ENCODE measurements around the gene AFF4.
"Not testable (repeated sequence)": the region's sequence is repeated elsewhere in the genome, so short reads cannot be mapped to it uniquely, and the experiment has no call there.

AFF4 gene

DNA sequence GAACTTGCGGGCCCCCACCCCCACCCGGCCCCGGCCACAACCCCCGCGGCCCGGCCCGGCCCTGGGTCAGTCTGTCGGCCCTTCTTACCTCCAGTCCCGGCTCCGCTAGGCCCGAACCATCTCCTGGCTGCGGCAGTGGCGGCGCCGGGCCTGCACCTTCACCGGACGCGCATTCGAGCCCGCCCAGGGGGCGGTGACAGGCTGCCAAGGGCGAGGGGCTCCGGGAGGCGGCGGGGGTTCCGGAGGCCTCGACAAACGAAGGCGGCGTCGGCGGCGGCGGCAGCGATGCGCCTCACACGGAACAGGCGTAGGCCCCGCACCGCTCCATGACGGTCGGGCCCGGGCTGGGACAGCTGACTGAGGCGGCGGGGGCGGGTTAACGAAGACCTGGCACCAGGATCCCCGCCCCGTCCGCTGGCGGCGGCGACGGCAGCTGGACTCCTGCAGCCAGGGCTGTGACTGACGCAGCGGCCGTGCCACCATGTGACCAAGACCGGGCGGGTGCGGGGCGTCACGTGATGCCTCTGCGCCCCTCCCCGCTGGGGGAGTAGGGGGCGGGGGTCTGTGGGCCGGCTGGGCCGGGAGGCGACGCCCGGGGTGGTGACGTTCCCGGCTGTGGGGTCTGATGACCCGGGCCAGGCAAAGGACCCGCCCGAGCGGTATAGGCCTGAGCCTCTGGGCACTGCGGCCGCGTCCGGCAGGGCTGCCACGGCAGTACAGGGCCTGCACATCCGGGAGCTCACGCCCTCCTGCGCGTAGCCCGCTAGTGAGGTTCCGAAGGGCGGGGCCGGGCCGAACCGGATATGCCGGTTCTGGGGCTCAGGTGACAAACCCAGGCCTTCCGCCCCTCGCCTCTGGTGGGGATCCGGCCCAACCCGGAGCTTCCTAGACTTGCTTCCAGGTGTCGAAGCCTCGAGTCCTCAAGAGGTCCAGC is at the start of gene AFF4:
AFF4 (minus strand) TSS at position 464 of the 934 bp plus-strand sequence. CDS start 26,445 bp downstream, outside the sequence.
- DNase-seq (ENCODE audit: low spot score) = peak; percentile 97

DNA sequence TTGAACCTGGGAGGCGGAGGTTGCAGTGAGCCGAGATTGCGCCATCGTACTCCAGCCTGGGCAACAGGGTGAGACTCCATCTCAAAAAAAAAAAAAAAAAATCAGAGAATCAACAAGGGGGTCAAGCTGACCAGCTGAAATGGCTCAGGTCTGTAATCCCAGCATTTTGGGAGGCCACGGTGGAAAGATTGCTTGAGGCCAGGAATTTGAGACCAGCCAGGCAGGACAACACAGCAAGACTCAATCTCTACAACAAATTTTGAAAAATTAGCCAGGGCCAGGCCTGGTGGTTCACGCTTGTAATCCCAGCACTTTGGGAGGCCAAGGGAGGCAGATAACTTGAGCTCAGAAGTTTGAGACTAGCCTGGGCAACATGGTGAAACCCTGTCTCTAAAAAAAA is 45.0 kb upstream of the AFF4 start:
- DNase-seq (ENCODE audit: low spot score) = not testable (repeated sequence)

DNA sequence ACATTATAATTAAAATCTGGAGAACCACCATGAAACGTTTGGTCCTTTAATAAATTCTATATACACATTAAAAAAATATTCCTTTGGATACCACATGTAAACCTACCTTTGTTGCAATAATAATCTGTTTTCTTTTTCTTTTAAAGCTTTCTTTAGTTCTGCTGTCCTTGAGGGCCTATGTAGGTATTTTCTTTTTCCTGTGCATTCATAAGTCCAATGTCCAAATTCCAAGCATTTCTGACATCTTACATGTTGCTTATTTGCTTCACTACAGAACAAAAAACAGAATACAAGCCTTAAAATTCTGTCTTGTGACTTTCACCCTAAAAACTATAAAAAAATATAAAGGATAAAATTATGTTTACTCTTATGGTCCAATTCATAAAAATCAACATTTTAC is 43.2 kb upstream of the AFF4 start:
- DNase-seq (ENCODE audit: low spot score) = no peak

DNA sequence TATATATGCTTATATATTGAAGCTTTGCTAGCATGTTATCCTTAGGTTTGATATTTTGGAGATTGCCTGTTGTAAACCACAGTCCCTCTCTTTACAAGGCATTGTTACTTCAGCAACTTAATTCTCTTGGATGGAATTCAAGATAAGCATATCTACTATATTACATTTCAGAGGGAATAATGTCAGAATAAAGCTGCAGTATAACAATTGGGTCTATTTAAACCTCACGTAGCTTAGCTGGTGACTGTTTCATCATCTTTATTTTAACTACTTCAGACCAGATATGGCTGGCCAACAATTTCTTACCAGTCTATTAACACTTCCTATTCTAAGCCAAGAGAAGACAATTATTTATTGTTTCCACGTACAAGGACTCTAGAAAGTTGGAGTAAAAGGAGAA is 35.8 kb upstream of the AFF4 start:
- no peak for DNase-seq (ENCODE audit: low spot score)

DNA sequence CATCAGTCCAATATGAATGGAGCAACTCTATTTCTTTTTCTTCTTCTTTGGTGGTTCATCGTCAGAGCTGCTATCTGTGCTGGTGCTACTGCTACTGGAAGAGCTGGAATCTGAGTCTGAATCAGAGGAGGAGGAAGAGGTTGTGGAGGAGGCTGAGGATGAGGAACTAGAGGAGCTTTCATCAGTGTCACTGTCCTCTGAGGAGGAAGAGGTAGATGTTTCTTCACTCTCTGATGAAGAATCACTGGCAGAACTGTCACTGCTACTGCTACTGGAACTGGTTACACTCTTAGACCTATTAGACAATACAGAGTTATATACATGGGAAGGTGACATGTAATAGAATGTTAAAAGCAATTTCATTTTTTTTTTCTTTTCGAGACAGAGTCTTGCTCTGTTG is 35.1 kb upstream of the AFF4 start:
- no peak for DNase-seq (ENCODE audit: low spot score)

DNA sequence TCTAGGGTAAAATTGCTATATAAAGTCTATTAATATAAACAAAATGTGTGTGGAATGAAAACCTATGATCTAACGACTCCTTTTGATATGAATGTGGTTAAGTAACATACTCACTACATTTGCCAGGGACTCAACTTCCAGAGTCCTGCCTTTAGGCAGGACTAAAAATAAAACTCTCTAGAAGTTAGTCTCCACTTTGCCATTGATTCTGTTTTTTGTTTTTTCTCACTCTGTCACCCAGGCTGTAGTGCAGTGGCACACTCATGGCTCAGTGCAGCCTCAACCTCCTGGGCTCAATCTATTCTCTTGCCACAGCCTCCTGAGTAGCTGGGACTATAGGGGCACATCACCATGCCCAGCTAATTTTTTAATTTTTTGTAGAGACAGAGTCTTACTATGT is 32.9 kb upstream of the AFF4 start:
- no peak for DNase-seq (ENCODE audit: low spot score)

GRCh38 chr5:132987531-132988408 is 24.3 kb upstream of the AFF4 start:
- no peak for DNase-seq (ENCODE audit: low spot score)

DNA sequence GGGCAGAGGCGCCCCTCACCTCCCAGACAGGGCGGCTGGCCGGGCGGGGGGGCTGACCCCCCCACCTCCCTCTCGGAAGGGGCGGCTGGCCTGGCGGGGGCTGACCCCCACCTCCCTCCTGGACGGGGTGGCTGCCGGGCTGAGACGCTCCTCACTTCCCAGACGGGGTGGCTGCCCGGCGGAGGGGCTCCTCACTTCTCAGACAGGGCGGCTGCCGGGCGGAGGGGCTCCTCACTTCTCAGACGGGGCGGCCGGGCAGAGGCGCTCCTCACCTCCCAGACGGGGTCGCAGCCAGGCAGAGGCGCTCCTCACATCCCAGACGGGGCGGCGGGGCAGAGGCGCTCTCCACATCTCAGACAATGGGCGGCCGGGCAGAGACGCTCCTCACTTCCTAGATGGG is 19.5 kb upstream of the AFF4 start:
- not testable (repeated sequence) for DNase-seq (ENCODE audit: low spot score)

GRCh38 chr5:132981288-132981687 is 17.9 kb upstream of the AFF4 start:
- no peak for DNase-seq (ENCODE audit: low spot score)

DNA sequence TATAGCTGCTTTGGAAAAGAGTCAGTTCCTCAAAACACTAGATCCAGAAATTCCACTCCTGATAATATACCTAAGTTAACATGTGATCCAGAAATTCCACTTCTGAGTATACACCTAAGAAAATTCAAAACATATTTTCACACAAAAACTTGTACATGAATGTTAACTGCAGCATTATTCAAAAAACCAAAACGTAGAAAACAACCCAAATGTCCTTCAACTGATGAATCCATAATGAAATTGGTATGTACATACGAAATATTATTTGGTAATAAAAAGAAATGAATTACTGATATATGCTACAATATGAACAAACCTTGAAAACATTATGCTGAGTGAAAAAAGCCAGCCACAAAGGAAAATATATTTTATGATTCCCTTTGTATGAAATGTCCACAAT is 16.5 kb upstream of the AFF4 start:
- no peak for DNase-seq (ENCODE audit: low spot score)

GRCh38 chr5:132979367-132979940 is 16.0 kb upstream of the AFF4 start:
- DNase-seq (ENCODE audit: low spot score) = peak; percentile 33

DNA sequence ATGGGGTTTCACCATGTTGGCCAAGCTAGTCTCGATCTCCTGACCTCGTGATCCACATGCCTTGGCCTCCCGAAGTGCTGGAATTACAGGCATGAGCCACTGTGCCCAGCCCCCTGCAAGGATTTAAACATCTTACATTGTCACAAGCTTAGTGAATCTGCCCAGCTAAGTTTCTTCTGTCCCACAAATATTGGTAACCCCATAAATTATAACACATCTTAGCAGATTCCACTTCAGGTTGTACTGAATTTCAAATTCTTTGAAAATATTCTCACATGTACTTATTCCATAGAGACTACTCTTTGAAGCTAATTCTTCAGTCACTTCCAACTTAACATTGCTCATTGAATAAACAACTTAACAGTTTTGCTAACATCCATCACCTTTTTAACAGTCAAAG is 13.4 kb upstream of the AFF4 start:
- no peak for DNase-seq (ENCODE audit: low spot score)

DNA sequence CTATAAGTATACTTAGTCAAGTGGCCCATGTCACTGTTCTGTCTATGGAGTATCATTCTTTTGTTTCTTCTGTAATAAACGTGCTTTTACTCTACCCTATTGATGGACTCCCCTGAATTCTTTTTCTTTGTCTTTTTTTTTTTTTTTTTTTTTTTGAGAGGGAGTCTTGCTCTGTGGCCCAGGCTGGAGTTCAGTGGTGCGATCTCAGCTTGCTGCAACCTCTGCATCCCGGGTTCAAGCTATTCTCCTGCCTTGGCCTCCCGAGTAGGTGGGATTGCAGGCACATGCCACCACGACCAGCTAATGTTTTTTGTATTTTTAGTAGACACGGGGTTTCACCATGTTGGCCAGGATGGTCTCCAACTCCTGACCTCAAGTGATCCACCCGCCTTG is 9.0 kb upstream of the AFF4 start:
- DNase-seq (ENCODE audit: low spot score) = not testable (repeated sequence)

- no peak for DNase-seq (ENCODE audit: low spot score)
These were observed 8.3 kb upstream of the AFF4 start for GRCh38 chr5:132971483-132972435.

GRCh38 chr5:132965120-132965519 is 1.7 kb upstream of the AFF4 start:
- DNase-seq (ENCODE audit: low spot score) = no peak

- peak; percentile 64 for DNase-seq (ENCODE audit: low spot score)
These were observed 909 bp downstream of the AFF4 start for GRCh38 chr5:132962429-132963021.

DNA sequence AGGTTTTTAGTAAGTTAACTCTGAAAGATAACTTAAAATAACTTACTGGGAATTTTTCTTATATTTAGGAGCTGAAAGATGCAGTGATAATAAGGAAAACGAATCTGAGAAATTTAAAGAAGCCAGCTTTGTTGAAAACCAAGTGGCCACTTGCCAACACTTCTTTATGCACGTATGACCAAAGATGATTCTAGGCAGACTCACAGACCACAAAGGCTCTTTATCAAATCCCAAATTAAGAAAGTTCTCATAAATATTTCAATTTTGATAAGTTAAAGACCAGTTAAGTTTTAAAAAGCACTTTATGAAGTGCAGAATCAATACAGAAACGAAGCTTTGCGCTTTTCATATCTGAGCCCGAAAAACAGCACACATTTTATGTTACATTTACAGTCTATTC is 1.5 kb downstream of the AFF4 start:
- DNase-seq (ENCODE audit: low spot score) = no peak

GRCh38 chr5:132961123-132961815 is 2.2 kb downstream of the AFF4 start:
- not testable (repeated sequence) for DNase-seq (ENCODE audit: low spot score)

DNA sequence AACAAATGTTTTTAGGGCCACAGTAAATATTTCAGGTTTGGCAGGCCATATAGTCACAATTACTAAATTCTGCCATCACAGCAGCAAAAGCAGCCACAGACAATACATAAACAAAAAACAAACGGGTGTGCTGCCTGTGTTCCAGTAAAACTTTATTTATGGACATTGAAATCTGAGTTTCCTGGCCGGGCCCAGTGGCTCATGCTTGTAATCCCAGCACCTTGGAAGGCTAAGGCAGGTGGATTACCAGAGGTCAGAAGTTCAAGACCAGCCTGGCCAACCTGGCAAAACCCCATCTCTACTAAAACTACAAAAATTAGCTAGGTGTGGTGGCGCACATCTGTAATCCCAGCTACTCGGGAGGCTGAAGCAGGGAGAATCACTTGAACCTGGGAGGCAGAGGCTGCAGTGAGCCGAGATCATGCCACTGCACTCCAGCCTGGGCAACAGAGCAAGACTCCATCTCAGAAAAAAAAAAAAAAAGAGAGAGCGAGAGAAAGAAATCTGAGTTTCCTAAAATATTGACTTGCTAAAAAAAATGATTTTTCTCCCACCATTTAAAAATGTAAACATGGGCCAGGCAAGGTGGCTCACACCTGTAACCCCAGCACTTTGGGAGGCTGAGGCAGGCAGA is 7.2 kb downstream of the AFF4 start:
- not testable (repeated sequence) for DNase-seq (ENCODE audit: low spot score)

GRCh38 chr5:132953710-132954109 is 9.7 kb downstream of the AFF4 start:
- DNase-seq (ENCODE audit: low spot score) = no peak
